CD14-positive monocyte (primary cell): ENCODE measurements around the gene CC2D2A. TPM values are rescaled to one million over a fixed set of nuclear protein-coding genes. Genes with fewer than 3 reads are reported as not detected.

ENCODE experiments used
- DNase-seq, 3 donors: peaks; one replicate each; pipeline ENCODE4 v3.0.0-alpha.2; 2011 to 2022
- H2AFZ ChIP-seq: 2 replicates; pipeline ENCODE4 v1.6.0; 2012; ENCODE audit warnings: mild to moderate bottlenecking, low read depth, low read length, inconsistent platforms; ENCODE audit not compliant: insufficient read depth, poor library complexity, severe bottlenecking
- H3K27ac ChIP-seq, 2 donors: 1 replicate in 1 of 2; 2 replicates in 1 of 2; pipeline ENCODE4 v1.5.1; 2012 to 2013; ENCODE audit warnings: low read length in 2 of 2, control low read depth in 1 of 2, inconsistent platforms in 1 of 2, low read depth in 1 of 2, mild to moderate bottlenecking in 1 of 2
- H3K27me3 ChIP-seq, 2 donors: one replicate each; pipeline versions ENCODE4 v1.6.0 to v1.6.1; 2011 to 2013; ENCODE audit warnings: low read length in 2 of 2; ENCODE audit not compliant: control insufficient read depth in 2 of 2, insufficient read depth in 2 of 2
- H3K36me3 ChIP-seq, 2 donors: replicated peaks in 1 of 2; 1 replicate in 1 of 2; 2 replicates in 1 of 2; pipeline versions ENCODE4 v1.5.1 to v1.6.1; 2012 to 2013; ENCODE audit warnings: low read length in 2 of 2, control low read depth in 1 of 2, inconsistent platforms in 1 of 2, mild to moderate bottlenecking in 1 of 2; ENCODE audit not compliant: insufficient read depth in 2 of 2, control insufficient read depth in 1 of 2
- H3K4me1 ChIP-seq, 2 donors: 1 replicate in 1 of 2; 2 replicates in 1 of 2; pipeline versions ENCODE4 v1.5.1 to v1.6.1; 2012 to 2013; ENCODE audit warnings: low read length in 2 of 2, control low read depth in 1 of 2, inconsistent platforms in 1 of 2, mild to moderate bottlenecking in 1 of 2, moderate library complexity in 1 of 2; ENCODE audit not compliant: insufficient read depth in 2 of 2, control insufficient read depth in 1 of 2
- H3K4me2 ChIP-seq: replicated peaks from 2 replicates; pipeline ENCODE3; 2012; ENCODE audit warnings: low read length, moderate library complexity, mild to moderate bottlenecking; ENCODE audit not compliant: poor library complexity, severe bottlenecking; ENCODE audit errors: extremely low read depth
- H3K4me3 ChIP-seq, 3 experiments: fragments of 200-600 bp in 1 of 3; sonication (generic) in 1 of 3; replicated peaks in 1 of 3; 1 replicate in 2 of 3; 2 replicates in 1 of 3; pipeline ENCODE4 v1.5.1; 2011 to 2013; ENCODE audit warnings: low read length in 3 of 3, mild to moderate bottlenecking in 3 of 3, control low read depth in 2 of 3, low read depth in 2 of 3, inconsistent platforms in 1 of 3, moderate library complexity in 1 of 3
- H3K79me2 ChIP-seq: 2 replicates; pipeline ENCODE4 v1.6.0; 2012; ENCODE audit warnings: mild to moderate bottlenecking, control low read depth, inconsistent platforms, low read length, moderate library complexity; ENCODE audit not compliant: insufficient read depth
- H3K9ac ChIP-seq: 2 replicates; pipeline ENCODE4 v1.6.0; 2017; ENCODE audit warnings: low read length, mild to moderate bottlenecking; ENCODE audit not compliant: insufficient read depth, poor library complexity, severe bottlenecking
- H3K9me3 ChIP-seq, 2 donors: replicated peaks in 1 of 2; 1 replicate in 1 of 2; 2 replicates in 1 of 2; pipeline versions ENCODE4 v1.5.1 to v1.6.1; 2012 to 2013; ENCODE audit warnings: low read length in 2 of 2, control low read depth in 1 of 2; ENCODE audit not compliant: control insufficient read depth in 1 of 2, insufficient read depth in 1 of 2
- H4K20me1 ChIP-seq: 2 replicates; pipeline ENCODE4 v1.6.0; 2012; ENCODE audit warnings: mild to moderate bottlenecking, low read length, control low read depth, moderate library complexity; ENCODE audit not compliant: insufficient read depth
- H3K27ac Mint-ChIP-seq, 7 donors: one replicate each; pipeline ENCODE4 v1.8.0; 2020; ENCODE audit warnings: mild to moderate bottlenecking in 7 of 7, mixed read lengths in 7 of 7, moderate library complexity in 6 of 7, inconsistent platforms in 2 of 7
- H3K27me3 Mint-ChIP-seq, 3 donors: one replicate each; pipeline ENCODE4 v1.8.0; 2021 to 2022; ENCODE audit warnings: low read depth in 3 of 3, mild to moderate bottlenecking in 3 of 3, mixed read lengths in 3 of 3, moderate library complexity in 3 of 3, inconsistent platforms in 1 of 3
- H3K36me3 Mint-ChIP-seq, 2 donors: one replicate each; pipeline ENCODE4 v1.8.0; 2020; ENCODE audit warnings: mixed read lengths in 2 of 2, inconsistent platforms in 1 of 2, mild to moderate bottlenecking in 1 of 2
- H3K4me1 Mint-ChIP-seq: one replicate; pipeline ENCODE4 v1.8.0; 2020; ENCODE audit warnings: mild to moderate bottlenecking, mixed read lengths
- H3K4me3 Mint-ChIP-seq, 2 donors: one replicate each; pipeline ENCODE4 v1.8.0; 2020; ENCODE audit warnings: mild to moderate bottlenecking in 2 of 2, mixed read lengths in 2 of 2, moderate library complexity in 1 of 2
- H3K9me3 Mint-ChIP-seq, 7 donors: one replicate each; pipeline ENCODE4 v1.8.0; 2020 to 2022; ENCODE audit warnings: mixed read lengths in 7 of 7, mild to moderate bottlenecking in 6 of 7, moderate library complexity in 6 of 7, inconsistent platforms in 2 of 7
- WGBS: methylation state at CpG from one replicate; pipeline ENCODE4 v1.1.5; 2013; ENCODE audit warnings: missing lambda C conversion rate; ENCODE audit not compliant: insufficient coverage; 5-methylcytosine and 5-hydroxymethylcytosine counted together
- intact Hi-C, 2 donors: fragments of 100-400 bp; cut with micrococcal nuclease; formaldehyde crosslinking; loops; one replicate each; pipeline versions ENCODE4 v1.15.0 to v1.15.1; 2023
- polyA plus RNA-seq, 3 donors: library from polyadenylated mRNA; depleted of rRNA in 1 of 3; unstranded in 2 of 3; stranded (reverse) in 1 of 3; fragments of 300-500 nt in 2 of 3; fragments of >200 nt in 1 of 3; fragmentation: Illumina TruSeq in 2 of 3; gene quantifications; 1 replicate in 2 of 3; 2 replicates in 1 of 3; pipeline ENCODE4 v1.2.3, GENCODE V29; 2012 to 2021
- TF ChIP-seq, protein P1 (sequence below): fragments of 200-600 bp; IDR thresholded peaks from one replicate; pipeline ENCODE4 v1.8.0; 2022; ENCODE audit warnings: antibody characterized with exemption, mild to moderate bottlenecking

CC2D2A gene
- polyA plus RNA-seq, 3 donors: 1.7 to 2.5 (median 1.9) TPM

DNA sequence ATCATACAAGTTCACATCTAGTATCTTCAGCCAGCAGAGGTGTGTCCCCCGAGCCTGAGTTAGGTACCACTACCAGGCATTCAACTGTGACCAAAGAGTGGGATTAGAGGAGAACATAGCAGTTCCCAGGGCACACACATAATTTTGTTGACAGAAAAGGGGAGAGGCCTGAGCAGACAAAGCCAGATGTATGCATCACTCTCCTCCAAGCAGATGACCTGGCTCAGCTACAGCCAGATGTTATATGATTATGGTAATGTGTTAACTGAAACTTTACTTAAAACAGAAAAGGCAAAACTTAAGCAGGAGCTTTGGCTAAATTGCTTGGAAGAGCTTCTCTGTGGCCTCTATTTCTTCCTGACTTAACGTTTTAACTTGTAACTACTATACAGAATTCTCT lies 88.9 kb downstream of the CC2D2A start:
- Mint-ChIP-seq H3K36me3 (peaks cover 33 to 40% of the 10 kb centered on the region in 2 donors), H3K4me1 (peaks cover 20% of the 10 kb centered on the region), H3K27ac (no peak overlapping the region), H3K27me3 (peaks cover 0 to 4% (median 0%) of the 10 kb centered on the region in 3 donors), H3K9me3 (peaks cover 0 to 3% (median 0%) of the 10 kb centered on the region in 7 donors), H3K4me3 (no peak overlapping the region)
- no peaks in the 10 kb centered on the region for H3K9me3 ChIP-seq
- H3K36me3 ChIP-seq: peaks cover 8 to 27% of the 10 kb centered on the region in 2 donors
- no peak overlapping the region for H3K4me2 ChIP-seq
- H3K27ac ChIP-seq: no peak overlapping the region
- no peaks in the 10 kb centered on the region for H3K79me2 ChIP-seq
- H3K4me3 ChIP-seq: no peak overlapping the region
- H2AFZ ChIP-seq: no peak overlapping the region
- no peak overlapping the region for H3K9ac ChIP-seq
- intact Hi-C loops: no loop called here
- TF ChIP-seq, protein P1, sequence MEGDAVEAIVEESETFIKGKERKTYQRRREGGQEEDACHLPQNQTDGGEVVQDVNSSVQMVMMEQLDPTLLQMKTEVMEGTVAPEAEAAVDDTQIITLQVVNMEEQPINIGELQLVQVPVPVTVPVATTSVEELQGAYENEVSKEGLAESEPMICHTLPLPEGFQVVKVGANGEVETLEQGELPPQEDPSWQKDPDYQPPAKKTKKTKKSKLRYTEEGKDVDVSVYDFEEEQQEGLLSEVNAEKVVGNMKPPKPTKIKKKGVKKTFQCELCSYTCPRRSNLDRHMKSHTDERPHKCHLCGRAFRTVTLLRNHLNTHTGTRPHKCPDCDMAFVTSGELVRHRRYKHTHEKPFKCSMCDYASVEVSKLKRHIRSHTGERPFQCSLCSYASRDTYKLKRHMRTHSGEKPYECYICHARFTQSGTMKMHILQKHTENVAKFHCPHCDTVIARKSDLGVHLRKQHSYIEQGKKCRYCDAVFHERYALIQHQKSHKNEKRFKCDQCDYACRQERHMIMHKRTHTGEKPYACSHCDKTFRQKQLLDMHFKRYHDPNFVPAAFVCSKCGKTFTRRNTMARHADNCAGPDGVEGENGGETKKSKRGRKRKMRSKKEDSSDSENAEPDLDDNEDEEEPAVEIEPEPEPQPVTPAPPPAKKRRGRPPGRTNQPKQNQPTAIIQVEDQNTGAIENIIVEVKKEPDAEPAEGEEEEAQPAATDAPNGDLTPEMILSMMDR: no peak
- peaks cover 6% of the 10 kb centered on the region for H4K20me1 ChIP-seq
- H3K4me1 ChIP-seq: peaks cover 15 to 19% of the 10 kb centered on the region in 2 donors
- no peak for DNase-seq
- WGBS: no CpG with 5 or more reads among the region's 2 CpGs
- H3K27me3 ChIP-seq: no peaks in the 10 kb centered on the region

DNA sequence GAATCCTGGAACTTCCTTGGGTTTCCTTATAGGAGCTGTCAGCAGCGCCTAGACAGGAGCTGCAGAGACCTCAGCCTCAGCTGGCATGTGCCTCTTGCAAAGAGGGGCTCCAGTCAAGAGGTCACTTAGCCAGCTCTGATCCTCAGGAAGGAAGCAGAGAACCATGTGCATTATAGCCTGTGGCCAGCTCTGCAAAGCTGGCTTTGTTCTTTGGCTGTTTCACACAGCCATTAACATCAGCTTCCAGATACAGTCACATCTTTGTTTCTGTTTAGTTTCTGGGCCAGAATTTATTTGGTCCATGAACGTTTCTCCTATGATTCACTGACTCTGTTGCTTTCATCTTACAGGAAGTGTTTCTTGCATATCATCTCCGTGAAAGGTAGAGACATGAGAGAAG lies 92.4 kb downstream of the CC2D2A start:
- no peak overlapping the region for H3K4me2 ChIP-seq
- WGBS: 100% methylated on average over 1 of the region's 3 CpGs
- Mint-ChIP-seq H3K4me3 (no peak overlapping the region), H3K9me3 (peaks cover 0 to 2% (median 0%) of the 10 kb centered on the region in 7 donors), H3K27ac (peak overlapping the region in 3 of 7 donors; percentile 10 to 32 (median 24)), H3K4me1 (peaks cover 20% of the 10 kb centered on the region), H3K27me3 (peaks cover 0 to 2% (median 0%) of the 10 kb centered on the region in 3 donors), H3K36me3 (peaks cover 52 to 55% of the 10 kb centered on the region in 2 donors)
- H4K20me1 ChIP-seq: peaks cover 6% of the 10 kb centered on the region
- TF ChIP-seq, protein P1: no peak
- peak overlapping the region in 1 of 2 donors; percentile 46 for H3K27ac ChIP-seq
- H3K9me3 ChIP-seq: no peaks in the 10 kb centered on the region
- peaks cover 15 to 19% of the 10 kb centered on the region in 2 donors for H3K4me1 ChIP-seq
- no peak overlapping the region for H2AFZ ChIP-seq
- H3K4me3 ChIP-seq: no peak overlapping the region
- H3K27me3 ChIP-seq: no peaks in the 10 kb centered on the region
- H3K36me3 ChIP-seq: peaks cover 25 to 63% of the 10 kb centered on the region in 2 donors
- intact Hi-C loops: no loop called here
- DNase-seq: no peak
- H3K9ac ChIP-seq: no peak overlapping the region
- H3K79me2 ChIP-seq: no peaks in the 10 kb centered on the region
